Nephron (organoid): ENCODE measurements around the gene ELMO3.

Experiments used
- H3K27ac Mint-ChIP-seq, 3 experiments: 2 replicates each; pipeline ENCODE4 v1.8.0; 2020; ENCODE audit warnings: mixed read lengths in 3 of 3, mild to moderate bottlenecking in 2 of 3, moderate library complexity in 1 of 3
- H3K27me3 Mint-ChIP-seq: 2 replicates; pipeline ENCODE4 v1.8.0; 2021; ENCODE audit warnings: low read depth, mild to moderate bottlenecking, moderate library complexity, mixed read lengths
- H3K36me3 Mint-ChIP-seq: 2 replicates; pipeline ENCODE4 v1.8.0; 2020; ENCODE audit warnings: low read depth, mixed read lengths
- H3K4me1 Mint-ChIP-seq: 2 replicates; pipeline ENCODE4 v1.8.0; 2020; ENCODE audit warnings: mixed read lengths
- H3K4me3 Mint-ChIP-seq, 3 experiments: 2 replicates each; pipeline ENCODE4 v1.8.0; 2020; ENCODE audit warnings: mild to moderate bottlenecking in 3 of 3, mixed read lengths in 3 of 3, moderate library complexity in 2 of 3
- H3K9me3 Mint-ChIP-seq: 2 replicates; pipeline ENCODE4 v1.8.0; 2020; ENCODE audit warnings: mixed read lengths
- CTCF ChIP-seq, 3 experiments: fragments of 200-600 bp; sonication (generic); IDR thresholded peaks; one replicate each; pipeline ENCODE4 v1.5.0; 2021; ENCODE audit warnings: antibody characterized with exemption in 3 of 3; ENCODE audit not compliant: unreplicated experiment in 3 of 3

Gene ELMO3

GRCh38 chr16:67240506-67240905 is 41.6 kb downstream of the ELMO3 start:
- peaks cover 7% of the 10 kb centered on the region for H3K4me1 Mint-ChIP-seq
- H3K4me3 Mint-ChIP-seq = no peak overlapping the region

GRCh38 chr16:67241008-67241900 is 42.3 kb downstream of the ELMO3 start:
- no peaks in the 10 kb centered on the region for H3K9me3 Mint-ChIP-seq
- H3K4me3 Mint-ChIP-seq = no peak overlapping the region
- H3K36me3 Mint-ChIP-seq = peaks cover 8% of the 10 kb centered on the region
- no peak overlapping the region for H3K27ac Mint-ChIP-seq
- H3K27me3 Mint-ChIP-seq = no peaks in the 10 kb centered on the region
- peaks cover 7% of the 10 kb centered on the region for H3K4me1 Mint-ChIP-seq
- no peak for TF ChIP-seq CTCF (IDR thresholded peaks at IDR 0.05; ENCODE audit: unreplicated experiment in 3 of 3)

More at GRCh38 chr16:67240506-67240905, 41.6 kb downstream of the ELMO3 start:
- H3K27ac Mint-ChIP-seq = no peak overlapping the region
- no peaks in the 10 kb centered on the region for H3K9me3 Mint-ChIP-seq
- TF ChIP-seq CTCF (IDR thresholded peaks at IDR 0.05; ENCODE audit: unreplicated experiment in 3 of 3) = no peak
- H3K27me3 Mint-ChIP-seq = no peaks in the 10 kb centered on the region
- peaks cover 12% of the 10 kb centered on the region for H3K36me3 Mint-ChIP-seq

- TF ChIP-seq CTCF (IDR thresholded peaks at IDR 0.05; ENCODE audit: unreplicated experiment in 3 of 3) = no peak
- Mint-ChIP-seq H3K27me3 (no peaks in the 10 kb centered on the region), H3K4me3 (no peak overlapping the region), H3K27ac (no peak overlapping the region), H3K36me3 (peaks cover 4% of the 10 kb centered on the region), H3K9me3 (no peaks in the 10 kb centered on the region), H3K4me1 (peaks cover 7% of the 10 kb centered on the region)
Observed at GRCh38 chr16:67242138-67242730, 43.3 kb downstream of the ELMO3 start.

- no peaks in the 10 kb centered on the region for H3K36me3 Mint-ChIP-seq
- no peak for TF ChIP-seq CTCF (IDR thresholded peaks at IDR 0.05; ENCODE audit: unreplicated experiment in 3 of 3)
- peaks cover 17% of the 10 kb centered on the region for H3K4me1 Mint-ChIP-seq
- peak overlapping the region in 2 of 3 experiments; percentile 26 to 37 for H3K4me3 Mint-ChIP-seq
- H3K27ac Mint-ChIP-seq = no peak overlapping the region
- no peaks in the 10 kb centered on the region for H3K9me3 Mint-ChIP-seq
- H3K27me3 Mint-ChIP-seq = peaks cover 10% of the 10 kb centered on the region
Observed at GRCh38 chr16:67243481-67243880, 44.5 kb downstream of the ELMO3 start.

- Mint-ChIP-seq H3K4me1 (peaks cover 21% of the 10 kb centered on the region), H3K27me3 (peaks cover 15% of the 10 kb centered on the region), H3K36me3 (no peaks in the 10 kb centered on the region), H3K27ac (peak overlapping the region; percentile 51 to 89 (median 68)), H3K9me3 (no peaks in the 10 kb centered on the region), H3K4me3 (peak overlapping the region; percentile 82 to 90 (median 89))
- TF ChIP-seq CTCF (IDR thresholded peaks at IDR 0.05; ENCODE audit: unreplicated experiment in 3 of 3) = no peak
Observed at GRCh38 chr16:67244387-67245185, 45.7 kb downstream of the ELMO3 start.
